Activated CD8-positive, alpha-beta memory T cell treated with anti-CD3 and anti-CD28 coated beads for 24 hours (primary cell): ENCODE results near the gene HOXB3.

Experiments
- DNase-seq: peaks from one replicate; pipeline ENCODE4 v3.0.0-alpha.2; 2020

The HOXB3 gene

DNA sequence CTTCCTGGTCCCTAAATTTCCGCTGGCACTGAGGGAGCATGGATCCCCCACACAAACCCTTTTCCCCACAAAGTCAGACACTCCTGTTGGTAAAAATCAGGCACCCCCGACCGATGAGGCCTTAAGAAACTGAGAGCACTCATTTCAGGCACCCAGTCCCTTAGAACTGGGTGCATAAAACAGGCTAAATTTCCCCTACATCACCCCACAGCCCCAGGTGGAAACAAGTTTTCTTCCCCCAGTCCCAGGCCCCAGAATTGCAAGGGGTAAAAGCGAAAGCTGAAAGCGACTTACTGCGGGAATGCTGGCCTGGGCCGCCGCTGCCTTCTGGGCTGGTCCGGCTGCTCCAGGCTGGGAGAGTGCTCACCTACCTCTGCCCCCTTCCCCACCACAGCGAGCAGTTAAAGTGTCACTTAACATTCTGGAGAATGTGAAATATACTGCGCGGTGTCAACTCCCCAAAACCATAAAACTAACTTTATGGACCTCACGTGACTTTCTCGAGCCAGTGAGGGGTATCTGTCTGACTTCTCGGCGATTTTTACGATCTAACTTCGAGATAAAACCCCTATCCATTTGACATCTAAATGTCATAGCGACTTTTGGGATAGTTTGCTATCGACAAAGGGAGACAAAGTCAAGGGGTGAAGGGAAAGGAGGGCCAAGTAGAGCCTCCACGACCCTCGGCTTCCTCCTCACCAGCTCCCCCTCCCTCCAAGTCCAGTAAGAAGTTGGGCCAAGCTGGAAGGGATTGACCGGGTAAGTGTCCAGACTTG lies at the start of gene HOXB3:
HOXB3 (minus strand) TSS at position 411 of the 776 bp plus-strand sequence. CDS start 37,767 bp downstream, outside the sequence.
- no peak for DNase-seq

- no peak for DNase-seq
Observed at GRCh38 chr17:48639136-48639535, 49.1 kb upstream of the HOXB3 start.

DNA sequence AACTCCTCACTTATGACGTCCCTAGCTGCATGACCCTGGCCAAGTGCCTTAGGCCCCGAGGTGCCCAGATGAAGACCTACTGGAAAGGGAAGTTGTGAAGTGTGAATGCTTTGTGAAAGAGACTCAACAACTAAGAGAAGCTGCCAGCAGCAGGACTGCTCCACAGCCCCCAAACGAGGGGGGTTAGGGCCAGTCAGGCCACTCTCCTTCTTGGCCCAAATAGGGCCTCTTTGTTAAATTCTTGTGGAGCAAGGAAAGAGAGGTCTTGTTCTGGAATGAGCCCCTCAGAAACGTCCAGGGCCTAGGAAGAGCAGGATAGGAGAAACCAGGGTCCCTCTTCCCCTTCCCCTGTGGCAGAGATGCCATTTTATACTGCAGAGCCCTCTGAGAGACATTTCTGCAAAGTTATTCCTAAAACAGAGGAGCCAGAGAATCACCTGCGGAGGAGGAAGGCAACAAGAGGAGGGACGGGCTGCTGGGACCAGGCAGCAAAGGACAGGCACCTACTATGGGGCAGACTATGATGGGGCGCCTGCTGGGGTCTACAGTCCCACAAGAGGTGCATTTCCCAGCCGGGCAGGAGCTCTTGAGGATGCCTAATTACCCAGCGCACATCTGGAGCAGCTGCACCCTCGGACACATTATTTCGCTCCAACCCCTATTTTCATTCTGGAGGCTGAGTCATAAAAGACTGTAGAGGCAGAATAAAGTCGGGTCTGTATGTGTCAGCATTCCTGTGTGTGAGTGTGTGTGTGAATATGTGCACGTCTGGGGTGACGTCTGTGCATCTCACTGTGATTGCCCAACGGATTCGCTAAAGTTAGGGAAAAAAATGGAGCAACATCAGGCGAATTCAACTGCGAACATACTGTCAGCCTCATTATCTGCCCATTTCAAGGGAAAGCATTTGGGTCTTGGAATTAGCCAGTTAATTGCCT lies 47.6 kb upstream of the HOXB3 start:
- DNase-seq = no peak

GRCh38 chr17:48636177-48637018 lies 46.4 kb upstream of the HOXB3 start:
- DNase-seq = peak; percentile 90

- no peak for DNase-seq
Observed at GRCh38 chr17:48634493-48635208, 44.6 kb upstream of the HOXB3 start.

- no peak for DNase-seq
Observed at GRCh38 chr17:48633266-48633677, 43.2 kb upstream of the HOXB3 start.

GRCh38 chr17:48632579-48633265 lies 42.7 kb upstream of the HOXB3 start:
- DNase-seq = no peak

DNA sequence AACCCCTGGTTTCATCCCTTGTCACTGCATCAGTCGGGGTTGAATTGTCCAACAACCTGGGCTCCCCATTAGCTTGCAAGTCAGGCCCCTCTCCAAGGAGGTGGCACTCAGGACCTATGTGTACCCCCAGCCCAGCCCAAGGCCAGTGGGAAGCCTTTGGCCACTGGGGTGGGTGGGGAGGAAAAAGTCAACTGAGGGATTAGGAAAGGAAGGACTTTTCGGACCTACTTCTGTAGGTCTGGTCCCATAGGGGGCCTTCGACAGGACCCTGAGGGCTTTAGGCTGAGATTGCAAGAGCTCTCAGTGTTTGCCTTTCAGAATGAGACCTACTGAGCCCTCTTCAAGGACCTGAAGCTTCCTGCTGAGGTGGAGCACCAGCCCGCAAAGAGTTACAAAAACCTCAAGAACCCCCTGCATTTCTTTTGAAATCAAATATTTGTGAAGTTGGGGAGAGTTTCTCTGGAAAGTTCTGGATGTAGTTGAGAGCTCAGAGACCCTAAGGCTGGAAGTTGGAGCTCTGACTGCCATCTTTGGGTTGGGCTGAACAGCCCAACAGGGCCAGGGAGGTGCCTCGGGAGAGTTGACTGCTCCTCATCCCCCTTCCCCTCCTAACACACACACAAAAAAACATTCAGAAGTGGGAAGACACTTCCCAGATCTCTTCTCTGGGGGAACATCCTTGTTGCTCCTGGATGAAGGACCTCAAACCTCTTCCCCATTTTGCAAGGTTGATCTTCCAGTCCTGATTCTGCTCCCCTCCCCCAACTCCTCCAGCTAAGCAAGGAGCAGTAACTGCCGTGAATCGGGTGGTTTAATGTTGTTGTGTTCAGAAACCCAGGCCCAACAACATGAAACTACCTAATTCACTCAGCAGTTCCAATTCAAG lies 41.9 kb upstream of the HOXB3 start:
- no peak for DNase-seq

DNA sequence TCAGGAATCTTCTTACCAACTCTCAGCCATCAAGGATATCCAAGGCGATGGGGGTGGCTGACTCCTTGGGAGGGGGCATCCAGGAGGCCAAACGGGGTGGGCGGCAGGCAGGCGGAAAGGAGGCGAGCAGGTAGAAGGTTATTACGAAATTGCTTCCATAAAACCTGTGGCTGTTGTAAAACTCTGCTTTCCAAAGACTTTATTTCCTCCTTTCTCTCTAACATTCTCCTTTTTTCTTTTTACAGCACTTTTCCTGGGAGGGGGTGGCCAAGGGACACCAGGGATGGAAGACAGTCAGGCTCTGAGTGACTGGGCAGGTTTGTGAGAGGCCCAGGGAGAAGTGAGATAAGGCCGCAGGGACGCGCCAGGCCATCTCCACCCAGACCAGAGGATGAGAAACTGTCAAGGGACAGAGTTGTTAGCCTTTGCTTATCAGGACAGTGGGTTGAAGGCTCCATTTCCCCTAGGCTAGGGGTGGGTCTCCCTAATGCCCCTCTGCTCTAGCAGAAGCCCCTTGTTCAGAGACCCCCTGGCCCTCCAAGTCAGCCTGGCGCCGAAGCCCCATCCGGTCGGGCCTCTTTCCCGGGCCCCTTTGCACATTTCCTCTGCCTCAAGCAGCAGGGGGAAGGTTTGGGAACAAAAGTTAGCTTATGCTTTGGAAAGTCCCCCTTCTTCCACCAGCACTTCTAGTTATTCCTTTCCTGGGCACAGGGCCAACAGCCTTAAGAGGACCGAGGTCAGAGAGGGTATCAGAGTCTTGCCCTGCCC lies 41.1 kb upstream of the HOXB3 start:
- no peak for DNase-seq

- DNase-seq = no peak
Observed at GRCh38 chr17:48630009-48630924, 40.2 kb upstream of the HOXB3 start.

- DNase-seq = no peak
Observed at GRCh38 chr17:48629411-48629759, 39.3 kb upstream of the HOXB3 start.

DNA sequence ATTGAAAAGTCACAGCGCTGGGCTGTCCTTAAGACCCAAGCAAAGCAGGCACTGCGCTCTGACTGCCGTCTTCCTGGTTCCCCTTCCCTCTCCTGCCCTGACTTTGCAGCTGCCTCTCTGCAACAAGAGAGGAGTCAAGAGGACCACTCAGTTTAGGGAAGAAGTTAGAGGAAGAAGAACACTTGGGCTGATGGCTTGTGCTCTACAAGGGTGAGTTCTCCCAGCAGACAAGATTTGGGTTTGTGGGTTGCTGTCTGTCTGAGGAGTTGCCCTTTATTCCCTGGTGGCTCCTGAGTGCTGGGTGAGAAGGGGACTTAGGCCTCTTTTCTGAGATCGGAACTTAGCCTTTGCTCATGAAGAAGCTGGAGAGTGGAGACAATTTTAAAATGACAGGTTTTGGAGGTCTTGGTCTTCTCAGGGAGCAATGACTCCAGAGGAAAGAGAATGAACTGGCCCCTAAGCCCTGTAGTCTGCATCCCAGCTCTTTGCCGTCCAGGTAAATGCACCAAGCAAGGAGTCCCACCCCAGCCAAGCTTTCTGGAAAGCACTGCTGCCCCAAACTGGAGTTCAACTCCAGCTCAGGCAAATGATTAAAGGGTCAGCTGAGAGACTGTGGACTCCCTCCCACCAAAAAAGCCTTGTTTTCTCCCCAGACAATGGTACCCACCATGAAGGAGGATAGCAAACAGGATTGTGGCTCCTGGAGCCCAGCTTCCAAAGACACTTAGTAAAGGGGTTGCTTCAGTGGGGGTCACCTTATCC lies 38.8 kb upstream of the HOXB3 start:
- no peak for DNase-seq

- no peak for DNase-seq
Observed at GRCh38 chr17:48627623-48628521, 37.8 kb upstream of the HOXB3 start.

- no peak for DNase-seq
Observed at GRCh38 chr17:48627118-48627597, 37.1 kb upstream of the HOXB3 start.

GRCh38 chr17:48626245-48627117 lies 36.4 kb upstream of the HOXB3 start, which contains the start of gene HOXB9:
Gene HOXB9, minus strand, starts transcription at chr17:48626358. Its CDS starts 89 bp downstream, at chr17:48626269.
- DNase-seq = peak; percentile 83
